GM21367 (cell line): ENCODE results near the gene PCGF1.
A peak's percentile ranks its signal among the peaks of the same experiment; 100 is the strongest.
"Not testable (repeated sequence)": the region's sequence is repeated elsewhere in the genome, so short reads cannot be mapped to it uniquely, and the experiment has no call there.

Source experiments
- ATAC-seq: cut with Tn5 transposase; IDR thresholded peaks from one replicate; pipeline ENCODE4 v1.9.1; 2021; ENCODE audit not compliant: unreplicated experiment

PCGF1 gene

GRCh38 chr2:74499940-74500577 is 7.4 kb downstream of the PCGF1 start:
- no peak for ATAC-seq

- ATAC-seq: no peak
Measured at GRCh38 chr2:74499267-74499939, 8.1 kb downstream of the PCGF1 start, which contains the start of gene LBX2. TSS of gene LBX2 (minus strand) at chr2:74499603. CDS start at chr2:74499537, 66 bp downstream.

GRCh38 chr2:74498500-74499266 is 8.8 kb downstream of the PCGF1 start:
- no peak for ATAC-seq

GRCh38 chr2:74497777-74498499 is 9.6 kb downstream of the PCGF1 start:
- ATAC-seq: no peak

GRCh38 chr2:74496997-74497776 is 10.3 kb downstream of the PCGF1 start:
- ATAC-seq: no peak

- ATAC-seq: no peak
Measured at GRCh38 chr2:74495440-74495839, 12.1 kb downstream of the PCGF1 start.

GRCh38 chr2:74493546-74493945 is 13.9 kb downstream of the PCGF1 start:
- no peak for ATAC-seq

GRCh38 chr2:74491648-74492544 is 15.6 kb downstream of the PCGF1 start:
- ATAC-seq: no peak

- no peak for ATAC-seq
Measured at GRCh38 chr2:74489906-74490305, 17.6 kb downstream of the PCGF1 start.

GRCh38 chr2:74488643-74489481 is 18.6 kb downstream of the PCGF1 start:
- no peak for ATAC-seq

GRCh38 chr2:74486141-74486540 is 21.4 kb downstream of the PCGF1 start:
- no peak for ATAC-seq

- not testable (repeated sequence) for ATAC-seq
Measured at GRCh38 chr2:74483675-74484164, 23.8 kb downstream of the PCGF1 start.

- ATAC-seq: peak; percentile 76
Measured at GRCh38 chr2:74482801-74483674, 24.5 kb downstream of the PCGF1 start, which contains the start of the genes CCDC142 and TTC31. TSS of gene CCDC142 (minus strand) at chr2:74482998. CDS start at chr2:74482837, 161 bp downstream. TSS of gene TTC31 (plus strand) at chr2:74483081. CDS start at chr2:74483096, 15 bp downstream.

GRCh38 chr2:74481961-74482800 is 25.3 kb downstream of the PCGF1 start:
- peak; percentile 22 for ATAC-seq

GRCh38 chr2:74481431-74481830 is 26.1 kb downstream of the PCGF1 start:
- ATAC-seq: no peak

GRCh38 chr2:74474899-74475298 is 32.6 kb downstream of the PCGF1 start:
- no peak for ATAC-seq
